ENCODE results near the gene TRMT11. TPM values are rescaled to one million over a fixed set of nuclear protein-coding genes. Genes with fewer than 3 reads are reported as not detected.
"Not testable (repeated sequence)": the region's sequence is repeated elsewhere in the genome, so short reads cannot be mapped to it uniquely, and the experiment has no call there.

Gene TRMT11
- total RNA-seq, 1 donor: 49.2 TPM

- TF ChIP-seq CTCF (IDR thresholded peaks at IDR 0.05; ENCODE audit: insufficient read depth, low read depth, low read length): no peak
- DNase-seq (ENCODE audit: low read depth): no peak
- no peak overlapping the region for H3K4me3 ChIP-seq (ENCODE audit: low read depth, low read length)
Measured at GRCh38 chr6:126020305-126021050, 34.1 kb downstream of the TRMT11 start.

GRCh38 chr6:126023474-126023873 is 37.1 kb downstream of the TRMT11 start:
- DNase-seq (ENCODE audit: low read depth): peak; percentile 68
- H3K4me3 ChIP-seq (ENCODE audit: low read depth, low read length): not testable (repeated sequence)

DNA sequence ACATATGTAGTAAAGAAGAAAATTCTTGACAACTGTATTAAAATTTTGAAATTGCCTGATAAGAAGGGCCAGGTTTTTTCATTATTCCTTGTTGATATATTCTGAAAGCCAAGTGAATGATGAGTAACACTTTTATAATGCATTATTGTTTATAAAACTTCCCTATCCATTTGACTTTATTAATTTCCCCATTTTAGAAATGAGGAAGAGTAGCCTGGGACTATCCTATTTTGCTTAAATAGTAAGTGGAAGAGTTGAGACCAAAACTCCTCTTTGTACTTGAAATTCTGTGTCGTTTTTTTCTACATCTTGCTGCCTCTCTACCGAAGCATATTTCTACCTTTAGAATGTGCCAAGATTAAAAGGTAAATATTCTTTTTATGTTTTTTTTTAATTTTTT is 39.7 kb downstream of the TRMT11 start:
- H3K4me3 ChIP-seq (ENCODE audit: low read depth, low read length): no peak overlapping the region
- no peak for TF ChIP-seq CTCF (IDR thresholded peaks at IDR 0.05; ENCODE audit: insufficient read depth, low read depth, low read length)
- DNase-seq (ENCODE audit: low read depth): no peak

GRCh38 chr6:126027601-126028000 is 41.3 kb downstream of the TRMT11 start:
- H3K4me3 ChIP-seq (ENCODE audit: low read depth, low read length): no peak overlapping the region
- no peak for TF ChIP-seq CTCF (IDR thresholded peaks at IDR 0.05; ENCODE audit: insufficient read depth, low read depth, low read length)
- no peak for DNase-seq (ENCODE audit: low read depth)

DNA sequence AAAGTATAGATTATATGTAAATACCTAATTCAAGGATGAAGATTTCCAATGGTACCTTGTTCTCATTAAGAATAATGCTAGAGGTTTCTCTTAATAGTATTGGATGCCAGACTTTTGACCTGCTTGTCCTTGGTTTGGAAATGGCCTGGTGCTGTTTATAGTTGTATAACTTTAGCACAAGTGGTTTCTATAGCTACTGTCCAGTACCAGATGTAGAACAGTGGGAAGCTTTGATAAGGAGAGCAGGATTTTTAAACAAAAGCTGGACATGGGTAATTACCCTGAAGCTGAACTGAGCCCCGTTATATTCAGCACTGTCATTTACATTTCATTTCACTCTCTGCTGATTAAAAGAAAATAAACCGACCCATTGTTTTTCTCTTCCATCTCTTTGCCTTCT is 43.7 kb downstream of the TRMT11 start:
- TF ChIP-seq CTCF (IDR thresholded peaks at IDR 0.05; ENCODE audit: insufficient read depth, low read depth, low read length): no peak
- H3K4me3 ChIP-seq (ENCODE audit: low read depth, low read length): no peak overlapping the region
- peak; percentile 80 for DNase-seq (ENCODE audit: low read depth)

DNA sequence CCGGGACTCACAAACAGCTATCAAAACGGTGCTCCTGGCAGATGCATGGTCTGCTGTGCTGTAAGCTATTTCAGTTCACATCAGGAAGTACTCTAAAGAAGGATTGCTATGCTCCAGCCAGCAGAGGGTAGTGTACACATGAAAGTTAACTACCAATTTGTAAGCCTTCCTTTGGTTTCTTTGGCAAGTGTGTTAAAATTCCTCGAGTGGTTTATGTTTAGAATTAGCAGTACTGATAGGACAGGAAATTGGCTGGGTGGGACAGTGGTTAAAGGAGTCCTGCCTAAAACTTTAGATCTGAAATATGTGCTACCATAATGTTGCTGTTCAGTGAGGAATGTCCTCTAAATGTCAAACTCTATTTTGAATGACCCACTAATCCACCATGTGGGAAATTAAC is 47.4 kb downstream of the TRMT11 start:
- H3K4me3 ChIP-seq (ENCODE audit: low read depth, low read length): no peak overlapping the region
- DNase-seq (ENCODE audit: low read depth): peak; percentile 95
- TF ChIP-seq CTCF (IDR thresholded peaks at IDR 0.05; ENCODE audit: insufficient read depth, low read depth, low read length): peak; percentile 78

- H3K4me3 ChIP-seq (ENCODE audit: low read depth, low read length): no peak overlapping the region
- TF ChIP-seq CTCF (IDR thresholded peaks at IDR 0.05; ENCODE audit: insufficient read depth, low read depth, low read length): no peak
- DNase-seq (ENCODE audit: low read depth): no peak
Measured at GRCh38 chr6:126034656-126035055, 48.3 kb downstream of the TRMT11 start.
